GM18505 (cell line): ENCODE data around the gene DGCR8.
"Not testable (repeated sequence)": the region's sequence is repeated elsewhere in the genome, so short reads cannot be mapped to it uniquely, and the experiment has no call there.

Experiments
- ATAC-seq: cut with Tn5 transposase; IDR thresholded peaks from one replicate; pipeline ENCODE4 v1.9.1; 2021; ENCODE audit not compliant: unreplicated experiment
- POLR2A ChIP-seq: IDR thresholded peaks from 4 replicates; pipeline ENCODE4 v1.6.1; 2011; ENCODE audit warnings: borderline replicate concordance; ENCODE audit not compliant: insufficient read depth, insufficient read length; ENCODE audit errors: extremely low read depth

DGCR8 gene

GRCh38 chr22:20157430-20158183 is 77.6 kb downstream of the DGCR8 start:
- TF ChIP-seq POLR2A = no peak
- no peak for ATAC-seq

DNA sequence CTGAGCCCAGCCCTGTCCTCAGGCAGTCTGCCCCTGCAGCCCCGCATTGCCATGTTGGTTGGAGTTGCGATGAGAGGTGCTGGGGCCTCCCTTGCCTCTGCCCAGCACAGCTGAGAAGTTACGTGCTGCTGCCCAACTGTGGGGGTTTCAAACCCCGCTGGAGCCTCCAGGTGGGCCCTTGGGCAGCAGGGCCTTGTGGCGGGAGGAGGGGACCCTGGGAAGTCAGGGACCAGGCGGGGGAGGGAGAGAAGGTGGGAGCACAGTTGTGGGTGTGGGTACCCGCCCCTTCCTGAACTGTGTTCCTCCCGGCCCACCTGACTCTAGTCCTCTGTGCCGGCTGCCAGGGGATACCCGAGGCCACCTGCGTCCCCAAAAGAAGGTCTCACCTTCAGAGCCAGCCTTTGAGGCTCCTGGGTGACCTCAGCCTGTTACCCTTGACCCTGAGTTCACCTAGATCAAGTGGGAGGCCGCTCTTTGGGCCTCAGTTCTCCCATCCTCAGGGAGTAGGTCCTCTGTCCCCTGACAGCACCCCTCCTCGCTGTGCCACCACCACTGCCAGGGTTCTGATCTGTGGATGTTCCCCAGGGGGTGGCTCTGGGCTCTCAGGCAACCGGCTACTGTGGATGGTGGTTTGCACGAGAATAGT is 78.5 kb downstream of the DGCR8 start:
- no peak for TF ChIP-seq POLR2A
- ATAC-seq = no peak

- no peak for TF ChIP-seq POLR2A
- ATAC-seq = no peak
Measured at GRCh38 chr22:20159076-20159475, 79.0 kb downstream of the DGCR8 start.

GRCh38 chr22:20159531-20159930 is 79.5 kb downstream of the DGCR8 start:
- ATAC-seq = not testable (repeated sequence)

DNA sequence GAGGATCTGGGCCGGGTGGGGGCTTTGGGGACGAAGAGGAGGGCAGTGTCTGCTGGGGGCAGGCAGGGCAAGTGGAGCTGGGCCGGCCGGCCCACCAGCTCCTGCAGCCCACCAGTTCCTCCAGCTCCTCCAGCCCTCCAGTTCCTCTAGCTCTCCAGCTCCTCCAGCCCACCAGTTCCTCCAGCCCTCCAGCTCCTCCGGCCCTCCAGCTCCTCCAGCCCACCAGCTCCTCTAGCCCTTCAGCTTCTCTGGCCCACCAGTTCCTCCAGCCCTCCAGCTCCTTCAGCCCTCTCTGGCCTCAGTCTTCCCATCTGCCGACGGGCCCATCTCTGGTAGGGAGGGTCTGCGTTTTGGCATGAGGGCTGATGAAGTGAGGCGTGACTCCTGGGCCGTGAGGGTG is 80.0 kb downstream of the DGCR8 start:
- ATAC-seq = no peak
- no peak for TF ChIP-seq POLR2A
